Spinal cord (tissue), 10 donors: ENCODE data around the gene MTREX. TPM values are rescaled to one million over a fixed set of nuclear protein-coding genes. Genes with fewer than 3 reads are reported as not detected.

Experiments used
- DNase-seq, 6 donors: peaks; one replicate each; pipeline versions ENCODE4 v3.0.0 to v3.0.0-alpha.2; 2013 to 2015; ENCODE audit warnings: low spot score in 6 of 6, low read depth in 4 of 6
- H3K27ac ChIP-seq: one replicate; pipeline ENCODE4 v1.5.1; 2013; ENCODE audit warnings: low read depth, low read length, control low read depth
- H3K27me3 ChIP-seq: one replicate; pipeline ENCODE4 v1.6.1; 2013; ENCODE audit warnings: low read length; ENCODE audit not compliant: control insufficient read depth, insufficient read depth
- H3K36me3 ChIP-seq: one replicate; pipeline ENCODE4 v1.6.1; 2013; ENCODE audit warnings: low read length; ENCODE audit not compliant: control insufficient read depth, insufficient read depth
- H3K4me1 ChIP-seq: one replicate; pipeline ENCODE4 v1.6.1; 2013; ENCODE audit warnings: low read length; ENCODE audit not compliant: control insufficient read depth, insufficient read depth
- H3K4me3 ChIP-seq: one replicate; pipeline ENCODE4 v1.5.1; 2013; ENCODE audit warnings: low read depth, low read length, control low read depth
- H3K9me3 ChIP-seq: one replicate; pipeline ENCODE4 v1.6.1; 2013; ENCODE audit warnings: low read length; ENCODE audit not compliant: control insufficient read depth, insufficient read depth
- WGBS: methylation state at CpG from one replicate; pipeline ENCODE4 v1.1.5; 2013; ENCODE audit warnings: missing lambda C conversion rate; ENCODE audit not compliant: insufficient coverage; 5-methylcytosine and 5-hydroxymethylcytosine counted together
- polyA plus RNA-seq, 2 donors: library from polyadenylated mRNA; unstranded; fragments of 120-200 nt; gene quantifications; one replicate each; pipeline ENCODE4 v1.2.1, GENCODE V29; 2013; ENCODE audit not compliant: insufficient read length in 2 of 2
- total RNA-seq, 2 donors: library from RNA; depleted of rRNA in 1 of 2; stranded (reverse); fragments of 120-200 nt in 1 of 2; fragments of >200 nt in 1 of 2; gene quantifications; one replicate each; pipeline versions ENCODE4 v1.2.3 to v1.2.4, GENCODE V29; 2013 to 2014
- donor health status: healthy.

The MTREX gene
- total and polyA plus RNA-seq, 4 donors: 58.9 to 92.6 (median 71.3) TPM

DNA sequence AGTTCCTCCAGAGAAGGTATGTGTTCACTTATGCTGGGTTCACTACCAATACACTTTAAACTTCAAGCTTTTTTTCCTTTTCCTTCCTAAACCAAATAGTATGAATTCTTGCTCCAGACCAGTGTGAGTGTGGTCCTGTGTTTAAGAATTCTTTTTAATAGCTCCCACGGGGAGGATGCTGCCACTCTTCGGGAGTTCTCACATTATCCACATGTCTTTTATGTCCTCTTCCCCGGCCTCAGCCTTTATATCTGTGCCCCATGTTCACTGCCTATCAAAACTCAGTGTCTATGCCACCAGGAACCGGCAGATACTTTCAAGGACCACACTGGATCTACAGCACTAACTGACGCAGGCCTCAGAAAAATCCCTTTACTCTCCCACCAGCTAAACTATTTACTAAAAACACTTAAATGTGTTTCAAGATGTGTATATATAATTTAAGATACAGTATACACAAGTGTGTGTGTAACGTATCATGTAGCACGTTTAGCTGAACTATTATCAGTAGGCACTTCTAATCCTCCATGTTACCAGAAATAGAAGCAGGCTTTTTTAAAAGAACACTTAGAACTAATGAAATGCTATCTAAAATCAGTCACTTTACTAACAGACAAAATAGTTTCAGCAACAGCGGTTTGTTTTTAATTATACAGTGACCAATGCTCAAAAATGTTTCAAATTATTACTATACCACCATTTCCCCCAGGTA lies 139.0 kb downstream of the MTREX start:
- H3K27ac ChIP-seq: no peak overlapping the region
- no peak overlapping the region for H3K4me3 ChIP-seq
- WGBS: 49% methylated on average over 3 of the region's 8 CpGs
- H3K27me3 ChIP-seq: no peaks in the 10 kb centered on the region
- H3K4me1 ChIP-seq: peaks cover 3% of the 10 kb centered on the region
- H3K9me3 ChIP-seq: no peaks in the 10 kb centered on the region
- no peaks in the 10 kb centered on the region for H3K36me3 ChIP-seq
- DNase-seq: no peak

DNA sequence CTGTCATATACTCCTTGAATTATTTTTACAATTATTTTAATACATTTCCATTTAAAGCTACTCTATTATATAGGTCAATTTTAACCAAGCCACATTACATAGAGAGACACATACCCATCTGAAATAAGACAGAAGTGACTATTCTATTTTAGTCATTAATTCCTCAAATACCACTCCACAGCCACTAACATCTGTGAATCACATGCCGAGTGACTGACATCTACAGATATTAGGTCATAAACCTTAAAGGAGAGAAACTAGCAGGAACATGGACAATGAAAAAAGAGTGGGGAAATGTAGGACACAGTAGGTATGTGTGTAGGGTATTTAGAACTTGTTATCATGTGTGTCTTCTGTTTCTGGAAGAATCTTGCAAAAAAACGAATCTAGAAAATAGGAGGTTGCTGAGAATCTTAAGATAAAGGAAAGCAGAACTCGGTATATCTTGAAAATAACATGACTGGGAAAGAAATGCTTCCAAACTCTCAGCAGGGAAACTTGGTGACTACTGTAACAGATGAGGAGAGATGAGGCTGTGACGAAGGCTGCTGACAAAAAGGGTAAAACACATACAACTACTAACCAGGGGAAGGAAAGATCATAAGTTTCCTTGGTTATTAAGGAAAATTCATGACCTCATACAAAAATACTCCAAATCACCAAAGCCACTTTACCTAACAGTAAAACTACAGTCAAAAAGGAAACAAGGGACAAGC lies 142.4 kb downstream of the MTREX start:
- Histone ChIP-seq H3K27me3 (no peaks in the 10 kb centered on the region), H3K36me3 (no peaks in the 10 kb centered on the region), H3K9me3 (no peaks in the 10 kb centered on the region), H3K4me3 (no peak overlapping the region), H3K4me1 (no peaks in the 10 kb centered on the region), H3K27ac (no peak overlapping the region)
- WGBS: 86% methylated on average over 1 of the region's 4 CpGs
- no peak for DNase-seq

DNA sequence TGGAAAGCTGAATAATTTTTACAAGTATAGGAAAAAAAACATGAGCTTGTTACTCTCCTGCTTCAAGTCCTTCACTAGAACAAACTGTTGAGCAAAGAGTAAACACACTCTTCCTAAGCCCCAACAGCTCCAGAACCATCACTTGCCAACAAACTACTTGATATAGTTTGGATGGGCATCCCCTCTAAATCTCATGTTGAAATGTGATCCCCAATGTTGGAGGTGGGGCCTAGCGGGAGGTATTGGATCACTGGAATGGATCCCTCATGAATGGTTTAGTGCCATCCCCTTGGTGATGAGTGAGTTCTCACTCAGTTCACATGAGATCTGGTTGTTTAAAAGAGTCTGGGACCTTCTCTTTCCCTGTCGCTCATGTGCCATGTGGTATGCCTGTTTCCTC lies 144.2 kb downstream of the MTREX start:
- H3K27me3 ChIP-seq: no peaks in the 10 kb centered on the region
- WGBS: 100% methylated on average over 1 of the region's 2 CpGs
- H3K4me1 ChIP-seq: no peaks in the 10 kb centered on the region
- no peak for DNase-seq
- H3K4me3 ChIP-seq: no peak overlapping the region
- H3K9me3 ChIP-seq: no peaks in the 10 kb centered on the region
- H3K27ac ChIP-seq: no peak overlapping the region
- H3K36me3 ChIP-seq: no peaks in the 10 kb centered on the region

DNA sequence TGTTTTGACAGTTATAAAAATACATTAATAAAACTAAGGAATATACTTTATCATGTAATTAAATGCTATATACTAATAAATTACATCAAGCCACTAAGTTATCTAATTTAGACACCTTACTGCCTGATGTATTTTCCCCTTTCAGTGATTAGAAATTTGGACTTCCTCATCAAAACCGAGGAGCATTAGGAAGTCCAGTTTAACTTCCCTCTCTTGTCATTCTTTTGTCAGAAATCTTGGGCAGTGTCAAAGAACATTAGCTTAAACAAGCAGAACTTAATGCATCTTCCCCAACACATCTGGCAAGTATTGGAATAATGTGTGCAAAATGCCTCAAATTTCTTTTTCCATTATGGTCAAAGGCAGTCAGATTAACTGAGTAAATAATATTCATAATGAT lies 145.4 kb downstream of the MTREX start:
- H3K36me3 ChIP-seq: no peaks in the 10 kb centered on the region
- DNase-seq: no peak
- no peak overlapping the region for H3K27ac ChIP-seq
- no peak overlapping the region for H3K4me3 ChIP-seq
- H3K4me1 ChIP-seq: no peaks in the 10 kb centered on the region
- H3K27me3 ChIP-seq: no peaks in the 10 kb centered on the region
- WGBS: 100% methylated on average over 1 of the region's 1 CpG
- H3K9me3 ChIP-seq: no peaks in the 10 kb centered on the region

DNA sequence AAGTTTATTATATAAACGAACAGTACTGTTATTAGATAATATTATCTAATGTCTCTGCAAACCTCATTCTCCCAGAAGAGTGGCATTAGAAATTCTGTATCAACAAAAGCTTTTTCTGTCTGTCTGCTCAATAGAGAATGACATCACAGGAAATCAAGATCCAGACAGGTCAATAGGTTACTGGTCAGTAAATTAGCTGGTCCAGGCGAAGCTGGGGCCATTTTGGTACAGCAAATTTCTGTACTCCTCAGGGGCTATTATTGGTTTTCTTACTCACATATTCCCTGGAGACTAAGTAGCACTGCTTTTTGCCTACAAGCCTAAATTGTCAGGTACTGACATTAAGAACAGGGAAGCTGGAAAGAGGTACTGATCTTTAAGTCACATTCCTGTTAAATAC lies 146.5 kb downstream of the MTREX start:
- 57% methylated on average over 1 of the region's 2 CpGs for WGBS
- no peaks in the 10 kb centered on the region for H3K9me3 ChIP-seq
- no peaks in the 10 kb centered on the region for H3K36me3 ChIP-seq
- no peaks in the 10 kb centered on the region for H3K4me1 ChIP-seq
- DNase-seq: no peak
- no peak overlapping the region for H3K4me3 ChIP-seq
- no peak overlapping the region for H3K27ac ChIP-seq
- no peaks in the 10 kb centered on the region for H3K27me3 ChIP-seq

DNA sequence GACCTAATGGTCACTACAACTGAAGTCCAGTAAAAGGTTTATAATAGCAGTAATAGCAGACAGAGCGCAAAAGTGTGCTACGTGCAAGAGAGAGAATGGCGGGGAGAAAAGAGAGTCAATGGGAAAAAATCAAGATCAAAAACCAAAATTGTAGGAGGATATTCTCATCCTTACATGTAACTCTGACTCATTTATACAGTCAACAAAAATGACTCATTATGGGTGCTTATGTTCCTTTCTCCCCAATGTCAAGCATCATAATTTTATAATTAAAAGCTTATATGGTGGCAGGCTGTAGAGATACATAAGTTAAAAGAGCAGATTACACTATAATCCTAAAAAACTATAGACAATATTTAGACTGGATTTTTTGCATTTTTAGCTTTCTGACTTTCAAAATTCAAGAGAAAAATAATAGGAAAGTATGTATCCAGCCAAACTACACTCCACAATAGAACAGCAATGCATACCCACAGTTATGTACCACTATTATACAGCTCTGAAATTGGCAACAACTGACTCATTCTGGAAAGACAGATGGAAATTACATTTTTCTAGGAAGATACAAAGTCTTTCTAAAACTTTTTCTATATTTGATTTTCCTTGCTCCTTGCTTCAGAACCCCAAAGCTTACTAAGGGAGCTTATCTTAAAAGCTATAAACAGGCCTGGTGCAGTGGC lies 148.6 kb downstream of the MTREX start:
- Histone ChIP-seq H3K27ac (no peak overlapping the region), H3K4me1 (no peaks in the 10 kb centered on the region), H3K4me3 (no peak overlapping the region), H3K9me3 (no peaks in the 10 kb centered on the region), H3K27me3 (no peaks in the 10 kb centered on the region), H3K36me3 (no peaks in the 10 kb centered on the region)
- 92% methylated on average over 2 of the region's 3 CpGs for WGBS
- no peak for DNase-seq

DNA sequence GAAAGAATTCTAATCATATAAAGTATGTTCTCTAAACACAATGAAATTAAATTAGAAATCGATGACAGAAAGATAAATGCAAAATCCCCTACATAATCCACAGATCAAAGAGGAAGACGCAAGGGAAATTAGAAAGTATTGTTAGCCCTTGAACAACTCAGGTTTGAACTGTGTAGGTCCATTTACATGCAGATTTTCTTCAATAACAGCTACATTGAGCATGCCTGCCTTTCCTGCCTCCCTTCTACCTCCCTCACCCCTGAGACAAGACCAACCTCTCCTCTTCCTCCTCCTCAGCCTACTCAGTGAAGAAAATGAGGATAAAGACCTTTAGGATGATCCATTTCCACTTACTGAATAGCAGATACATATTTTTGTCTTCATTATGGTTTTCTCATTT lies 151.8 kb downstream of the MTREX start:
- H3K4me3 ChIP-seq: no peak overlapping the region
- H3K27ac ChIP-seq: no peak overlapping the region
- peaks cover 6% of the 10 kb centered on the region for H3K36me3 ChIP-seq
- no peak for DNase-seq
- no peaks in the 10 kb centered on the region for H3K27me3 ChIP-seq
- no peaks in the 10 kb centered on the region for H3K4me1 ChIP-seq
- WGBS: no CpG with 5 or more reads among the region's 2 CpGs
- no peaks in the 10 kb centered on the region for H3K9me3 ChIP-seq

DNA sequence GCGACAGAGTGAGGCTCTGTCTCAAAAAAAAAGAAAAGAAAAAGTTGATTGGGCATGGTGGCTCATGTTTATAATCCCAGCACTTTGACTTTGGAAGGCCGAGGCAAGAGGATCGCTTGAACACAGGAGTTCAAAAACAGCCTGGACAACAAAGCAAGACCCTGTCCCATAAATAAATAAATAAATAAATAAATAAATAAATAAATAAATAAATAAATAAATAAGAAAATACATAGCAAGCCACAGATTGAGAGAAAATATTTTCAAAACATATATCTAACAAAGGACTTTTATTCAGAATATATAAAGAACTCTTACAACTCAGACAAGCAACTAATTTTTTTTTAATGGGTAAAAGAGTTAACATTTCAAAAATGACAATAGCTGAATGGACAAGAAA lies 155.8 kb downstream of the MTREX start:
- Histone ChIP-seq H3K4me3 (no peak overlapping the region), H3K27ac (no peak overlapping the region), H3K27me3 (no peaks in the 10 kb centered on the region), H3K4me1 (no peaks in the 10 kb centered on the region), H3K9me3 (no peaks in the 10 kb centered on the region), H3K36me3 (peaks cover 6% of the 10 kb centered on the region)
- WGBS: 100% methylated on average over 1 of the region's 3 CpGs
- no peak for DNase-seq

DNA sequence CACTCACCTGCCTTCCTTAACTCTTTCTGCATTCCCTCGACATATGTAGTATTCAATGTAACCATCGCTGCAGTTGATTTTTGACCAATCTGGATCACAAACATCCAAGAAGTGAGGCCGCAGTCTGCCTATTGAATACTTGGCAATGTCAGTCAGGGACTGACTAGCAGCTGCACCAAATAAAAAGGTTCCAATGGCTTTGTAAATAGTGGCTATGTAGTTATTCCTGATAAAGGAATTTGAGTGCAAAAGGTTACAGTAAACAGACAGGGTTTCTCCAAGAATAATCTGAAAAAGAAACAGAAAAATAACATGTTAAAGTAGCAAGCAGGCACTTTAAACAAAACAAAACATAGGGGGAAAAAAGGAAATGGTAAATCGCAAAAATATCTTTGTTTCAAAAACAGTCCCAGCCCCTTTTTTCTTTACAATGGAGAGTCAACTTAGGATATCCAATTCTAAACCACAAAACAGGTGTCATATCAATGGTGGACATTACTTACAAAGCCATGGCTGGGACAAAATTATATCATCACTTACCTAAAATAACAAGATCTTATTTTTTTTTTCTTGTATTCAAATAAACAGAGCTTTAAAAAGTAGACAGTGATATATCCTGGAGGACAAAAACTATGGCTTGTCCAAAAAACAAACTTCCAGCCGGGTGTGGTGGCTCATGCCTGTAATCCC lies 160.2 kb downstream of the MTREX start:
- Histone ChIP-seq H3K36me3 (peaks cover 3% of the 10 kb centered on the region), H3K4me3 (no peak overlapping the region), H3K27me3 (no peaks in the 10 kb centered on the region), H3K27ac (no peak overlapping the region), H3K4me1 (no peaks in the 10 kb centered on the region), H3K9me3 (no peaks in the 10 kb centered on the region)
- 66% methylated on average over 4 of the region's 5 CpGs for WGBS
- no peak for DNase-seq
